HPDE6-E6E7 (cell line): ENCODE data around the gene APOC3.

Experiments used
- DNase-seq: peaks from one replicate; pipeline ENCODE4 v3.0.0; 2011; ENCODE audit warnings: missing footprints; ENCODE audit errors: extremely low spot score

The APOC3 gene

GRCh38 chr11:116874251-116874650 lies 44.5 kb downstream of the APOC3 start:
- no peak for DNase-seq

GRCh38 chr11:116875194-116875593 lies 45.5 kb downstream of the APOC3 start:
- no peak for DNase-seq

- no peak for DNase-seq
These were observed 46.9 kb downstream of the APOC3 start for GRCh38 chr11:116876656-116877055.

- DNase-seq: peak; percentile 49
These were observed 50.3 kb downstream of the APOC3 start for GRCh38 chr11:116879800-116880625.

- DNase-seq: no peak
These were observed 51.4 kb downstream of the APOC3 start for GRCh38 chr11:116881143-116881542.

GRCh38 chr11:116882386-116882785 lies 52.7 kb downstream of the APOC3 start:
- no peak for DNase-seq
